H54 (cell line): ENCODE results near the gene HUS1B.

Experiments
- DNase-seq: peaks from one replicate; pipeline ENCODE4 v3.0.0; 2011; ENCODE audit warnings: low spot score, mixed read lengths; ENCODE audit not compliant: insufficient read length
- FAIRE-seq: peaks from 3 replicates; lab custom pipeline; 2011; peaks lifted over from hg19 to GRCh38; lab: Jason Lieb, UNC
- POLR2A ChIP-seq: IDR thresholded peaks from 2 replicates; pipeline ENCODE4 v1.6.1; 2011; ENCODE audit warnings: low read depth, mild to moderate bottlenecking, low read length

HUS1B gene

DNA sequence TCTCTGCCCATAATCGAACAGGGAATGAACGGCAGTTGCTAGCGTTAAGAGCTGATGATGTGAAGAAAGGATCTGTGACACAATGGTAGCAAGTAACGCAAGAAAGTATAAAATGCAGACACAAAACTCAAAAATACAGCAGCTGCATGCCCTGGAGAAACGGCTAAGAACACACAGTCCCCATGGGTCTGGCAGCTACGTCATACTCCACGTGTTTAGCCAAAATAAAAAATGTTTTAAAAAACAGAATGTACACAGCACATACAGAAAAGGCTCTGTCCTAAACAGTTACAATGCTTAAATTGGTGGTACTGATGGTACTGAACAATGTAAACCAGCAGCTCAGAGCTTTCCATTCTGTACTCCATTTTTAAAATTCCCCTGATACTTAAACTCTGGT, 34.4 kb downstream of the HUS1B start:
- TF ChIP-seq POLR2A = no peak
- DNase-seq = no peak
- FAIRE-seq = no peak

DNA sequence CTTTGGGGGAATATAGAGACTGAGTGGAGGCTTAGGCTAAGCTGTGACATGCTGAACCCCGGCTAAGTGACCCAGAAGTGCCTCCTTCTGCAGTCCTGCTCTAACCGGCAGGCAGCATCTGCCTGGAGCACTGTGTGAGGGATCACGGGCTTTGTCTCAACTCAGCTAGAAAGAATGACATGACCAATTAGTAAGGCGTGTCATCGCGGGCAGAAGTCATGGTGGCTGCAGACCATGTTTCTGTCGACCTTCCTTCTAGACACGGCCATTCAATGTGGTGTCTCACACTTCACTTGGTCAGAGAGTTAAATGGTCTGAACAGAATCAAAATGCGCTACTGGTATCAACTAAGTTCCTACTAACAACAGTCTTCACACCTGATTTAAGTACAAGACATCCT, 35.0 kb downstream of the HUS1B start:
- no peak for TF ChIP-seq POLR2A
- FAIRE-seq (no peak), DNase-seq (no peak)

DNA sequence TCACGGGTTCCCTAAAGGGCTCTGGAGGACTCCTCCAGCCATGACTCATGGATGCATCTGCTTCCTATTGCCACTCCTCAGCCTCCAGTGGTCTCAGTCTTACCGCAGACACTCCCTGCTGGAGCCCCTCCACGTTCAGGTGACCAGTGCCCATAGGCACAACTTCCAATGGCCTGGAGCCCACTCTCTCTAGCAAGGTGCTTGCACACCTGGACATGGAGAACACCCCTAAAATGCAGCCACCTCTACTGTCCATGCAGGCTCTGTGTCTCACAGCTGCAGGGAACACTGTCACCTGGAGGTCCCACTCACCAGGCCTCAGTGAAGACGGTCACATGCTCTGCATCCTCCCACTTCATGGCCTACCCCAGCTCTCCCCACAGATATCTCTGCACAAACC, 36.0 kb downstream of the HUS1B start:
- FAIRE-seq = no peak
- no peak for DNase-seq
- TF ChIP-seq POLR2A = no peak

DNA sequence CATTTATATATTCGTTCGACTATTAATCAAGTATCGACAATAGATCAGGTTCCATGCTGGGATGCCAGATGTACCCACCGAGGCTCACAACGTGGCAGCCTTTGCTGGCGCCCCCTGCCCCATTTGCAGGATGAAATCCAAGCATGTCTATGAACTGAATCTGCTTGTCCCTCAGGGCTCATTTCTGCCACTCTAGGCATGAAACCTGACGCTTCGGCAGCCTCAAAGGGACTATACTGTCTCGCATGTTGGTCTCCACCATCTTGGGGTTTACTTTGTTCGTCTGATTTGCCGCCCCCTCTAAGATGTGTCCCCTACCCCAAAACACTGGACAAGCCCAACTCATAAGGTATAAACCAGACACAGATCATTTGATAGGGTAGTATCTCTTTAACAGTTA, 36.7 kb downstream of the HUS1B start:
- DNase-seq = no peak
- TF ChIP-seq POLR2A = no peak
- FAIRE-seq = no peak

DNA sequence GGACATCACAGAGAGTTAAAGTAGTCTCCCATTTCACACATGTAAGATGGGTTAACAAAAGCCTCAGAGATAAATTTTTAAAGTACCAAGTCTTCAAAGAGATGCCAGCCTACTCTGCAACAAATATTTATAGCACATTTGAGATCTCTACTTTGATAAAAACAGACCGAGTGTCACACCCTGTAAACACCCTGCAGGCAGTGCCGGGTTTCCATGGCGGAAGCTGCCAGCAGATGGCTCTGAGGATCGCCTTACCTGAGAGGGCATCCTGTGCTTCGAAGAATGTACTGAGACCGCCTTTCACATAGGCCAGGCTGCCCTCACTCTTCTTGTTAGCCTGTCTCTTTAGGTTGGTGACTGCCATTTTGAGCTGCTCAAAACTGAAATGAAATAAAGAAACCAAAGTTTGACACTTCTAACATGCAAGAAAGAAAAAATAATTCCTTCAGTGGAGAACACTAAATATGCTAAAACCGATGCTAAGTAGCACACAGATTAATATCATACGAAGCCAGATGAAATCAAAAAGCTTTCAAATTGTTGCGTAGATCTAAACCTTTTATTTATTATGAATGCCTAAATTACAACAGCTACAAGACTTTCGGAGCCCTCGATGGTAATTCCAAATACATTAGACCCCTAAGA, 39.3 kb downstream of the HUS1B start:
- DNase-seq (no peak), FAIRE-seq (no peak)

DNA sequence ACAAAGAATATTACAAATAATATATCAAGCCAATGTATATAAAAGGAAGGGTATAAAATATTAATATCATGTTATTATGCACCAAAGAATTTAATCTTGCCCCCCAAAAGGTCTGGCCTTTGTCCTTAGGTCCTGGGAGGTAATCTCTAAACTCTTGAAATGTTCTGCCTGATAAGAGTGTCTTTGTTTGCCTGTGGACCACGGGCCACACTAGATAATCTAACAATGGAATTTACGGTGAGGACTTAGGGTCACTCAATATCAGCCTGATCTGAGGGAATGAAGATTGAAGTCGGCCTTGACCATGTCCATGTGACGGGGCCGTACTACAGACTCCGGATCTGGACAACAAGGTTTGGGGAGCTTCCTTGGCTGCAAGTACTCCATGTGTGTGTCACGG, 42.9 kb downstream of the HUS1B start:
- DNase-seq (no peak), FAIRE-seq (no peak)
- no peak for TF ChIP-seq POLR2A

More for the DNA sequence above, 39.3 kb downstream of the HUS1B start:
- TF ChIP-seq POLR2A = no peak

DNA sequence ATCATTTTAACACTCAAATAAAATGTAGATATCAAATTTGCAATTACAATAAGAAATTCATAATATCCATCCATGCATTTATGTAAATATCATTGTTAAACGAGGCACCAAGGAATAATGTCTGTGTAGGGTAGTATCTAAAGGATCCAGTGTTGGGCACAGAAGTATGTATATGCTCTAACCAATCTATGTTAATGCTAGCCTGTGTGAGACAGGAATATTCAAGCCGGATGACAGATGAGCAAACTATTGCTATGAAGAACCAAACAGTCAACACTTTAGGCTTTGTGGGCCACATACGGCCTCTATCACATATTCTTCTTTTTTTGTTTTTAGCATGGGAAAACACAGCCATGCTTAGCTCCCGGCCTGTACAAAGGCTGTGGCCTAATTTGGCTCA, 45.0 kb downstream of the HUS1B start:
- FAIRE-seq = no peak
- DNase-seq = no peak

DNA sequence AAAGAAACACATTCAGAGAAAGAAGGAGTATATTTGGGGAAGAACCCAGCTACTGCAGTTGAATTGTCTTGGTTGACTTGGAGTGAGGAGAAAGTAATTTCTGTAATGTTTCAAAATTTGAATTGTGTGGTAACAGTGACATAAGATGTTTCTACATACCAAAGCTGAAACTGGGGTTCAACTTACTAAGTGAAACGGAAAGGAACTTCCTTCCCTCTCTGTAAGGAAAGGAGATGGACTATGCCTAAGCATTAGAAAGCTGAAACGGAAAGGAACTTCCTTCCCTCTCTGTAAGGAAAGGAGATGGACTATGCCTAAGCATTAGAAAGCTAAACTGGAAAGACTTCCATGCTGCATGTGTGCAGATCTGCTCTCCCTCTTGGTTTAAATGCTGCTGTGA, 46.0 kb downstream of the HUS1B start:
- no peak for FAIRE-seq
- DNase-seq = no peak
- TF ChIP-seq POLR2A = no peak

More for the DNA sequence above, 45.0 kb downstream of the HUS1B start:
- no peak for TF ChIP-seq POLR2A

DNA sequence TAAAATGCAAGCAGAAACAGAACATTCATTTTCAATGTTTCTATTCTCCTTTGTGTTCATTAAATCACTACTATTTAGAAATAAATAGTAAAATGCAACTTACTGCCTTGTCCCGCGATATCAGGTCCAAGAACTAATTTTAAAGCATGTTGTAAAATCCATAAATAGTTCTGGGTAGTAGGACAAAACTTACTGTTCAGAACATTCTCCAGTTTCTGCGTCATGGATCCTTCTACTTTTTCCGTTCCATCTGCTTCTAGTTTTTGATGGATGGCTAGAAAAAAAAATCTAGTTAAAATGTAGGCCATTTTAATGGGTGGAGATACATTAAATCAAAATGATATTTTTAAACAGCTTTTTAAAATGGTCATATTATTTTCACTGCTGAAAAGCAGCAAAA, 47.0 kb downstream of the HUS1B start:
- DNase-seq (no peak), FAIRE-seq (no peak)
- no peak for TF ChIP-seq POLR2A

DNA sequence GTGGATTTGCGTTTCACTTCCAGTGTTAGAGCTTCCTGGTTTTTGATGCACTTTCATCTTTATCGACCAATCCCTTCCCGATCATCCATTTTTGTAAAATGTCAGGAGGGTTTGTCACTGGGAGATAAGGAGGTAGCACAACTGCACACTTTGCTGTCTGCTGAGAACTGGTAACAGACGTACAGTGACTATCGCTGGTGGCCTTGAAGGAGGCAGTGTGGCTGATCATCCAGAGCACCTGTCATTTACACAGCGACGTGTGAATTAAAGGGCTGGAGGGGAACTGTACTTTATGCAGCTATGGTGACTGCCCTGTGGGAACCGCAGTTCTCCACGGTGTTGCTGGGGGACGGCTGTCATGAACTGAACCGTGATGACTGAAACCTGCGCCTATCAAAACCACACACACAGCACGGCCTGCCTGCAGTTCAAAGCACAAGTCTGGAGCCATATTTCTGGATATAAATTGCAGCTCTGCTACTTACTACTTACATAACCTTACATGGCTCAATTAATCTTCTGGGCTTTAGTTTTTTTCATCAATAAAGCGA, 50.0 kb downstream of the HUS1B start:
- FAIRE-seq = no peak
- no peak for DNase-seq
- no peak for TF ChIP-seq POLR2A
